Measurements from ENCODE around the gene STX8.
A peak's percentile ranks its signal among the peaks of the same experiment; 100 is the strongest.

STX8 gene

GRCh38 chr17:9435165-9435564 lies 140.5 kb downstream of the STX8 start:
- no peak for DNase-seq (ENCODE audit: low read depth)

- DNase-seq (ENCODE audit: low read depth): no peak
Observed at GRCh38 chr17:9434642-9435057, 141.0 kb downstream of the STX8 start.

- DNase-seq (ENCODE audit: low read depth): peak; percentile 55
Observed at GRCh38 chr17:9432934-9433421, 142.6 kb downstream of the STX8 start.

- DNase-seq (ENCODE audit: low read depth): no peak
Observed at GRCh38 chr17:9432134-9432885, 143.3 kb downstream of the STX8 start.

GRCh38 chr17:9431620-9432019 lies 144.0 kb downstream of the STX8 start:
- DNase-seq (ENCODE audit: low read depth): no peak

GRCh38 chr17:9427465-9428315 lies 147.9 kb downstream of the STX8 start:
- no peak for DNase-seq (ENCODE audit: low read depth)

GRCh38 chr17:9424071-9424640 lies 151.5 kb downstream of the STX8 start:
- DNase-seq (ENCODE audit: low read depth): no peak

- no peak for DNase-seq (ENCODE audit: low read depth)
Observed at GRCh38 chr17:9421525-9421924, 154.1 kb downstream of the STX8 start.

GRCh38 chr17:9419932-9420453 lies 155.6 kb downstream of the STX8 start:
- no peak for DNase-seq (ENCODE audit: low read depth)

GRCh38 chr17:9414471-9414870 lies 161.1 kb downstream of the STX8 start:
- no peak for DNase-seq (ENCODE audit: low read depth)

GRCh38 chr17:9410737-9411136 lies 164.9 kb downstream of the STX8 start:
- no peak for DNase-seq (ENCODE audit: low read depth)

GRCh38 chr17:9410301-9410700 lies 165.3 kb downstream of the STX8 start:
- no peak for DNase-seq (ENCODE audit: low read depth)

- no peak for DNase-seq (ENCODE audit: low read depth)
Observed at GRCh38 chr17:9409878-9410277, 165.7 kb downstream of the STX8 start.

GRCh38 chr17:9408868-9409829 lies 166.5 kb downstream of the STX8 start:
- DNase-seq (ENCODE audit: low read depth): no peak

GRCh38 chr17:9408381-9408780 lies 167.2 kb downstream of the STX8 start:
- DNase-seq (ENCODE audit: low read depth): no peak

GRCh38 chr17:9406046-9406606 lies 169.5 kb downstream of the STX8 start:
- no peak for DNase-seq (ENCODE audit: low read depth)

GRCh38 chr17:9403257-9403656 lies 172.4 kb downstream of the STX8 start:
- no peak for DNase-seq (ENCODE audit: low read depth)

- no peak for DNase-seq (ENCODE audit: low read depth)
Observed at GRCh38 chr17:9402590-9403199, 172.9 kb downstream of the STX8 start.

- DNase-seq (ENCODE audit: low read depth): peak; percentile 67
Observed at GRCh38 chr17:9401434-9401833, 174.2 kb downstream of the STX8 start.

GRCh38 chr17:9389111-9389527 lies 186.5 kb downstream of the STX8 start:
- DNase-seq (ENCODE audit: low read depth): peak; percentile 90

- no peak for DNase-seq (ENCODE audit: low read depth)
Observed at GRCh38 chr17:9386401-9386800, 189.2 kb downstream of the STX8 start.
